HepG2 (cell line): ENCODE measurements around the gene ANKS1A. TPM values are rescaled to one million over a fixed set of nuclear protein-coding genes. Genes with fewer than 3 reads are reported as not detected.

Experiments
- BCLAF1 ChIP-seq: fragments of 450-650 bp; IDR thresholded peaks from 2 replicates; pipeline ENCODE4 v1.6.1; 2017; ENCODE audit warnings: mild to moderate bottlenecking
- CTCF ChIP-seq: sonication (generic); formaldehyde crosslinking; IDR thresholded peaks from 2 replicates; pipeline ENCODE4 v1.5.0; 2020; ENCODE audit warnings: mild to moderate bottlenecking, missing genetic modification reagents, moderate library complexity
- ELF4 ChIP-seq: sonication (generic); formaldehyde crosslinking; IDR thresholded peaks from 2 replicates; pipeline ENCODE4 v1.5.0; 2020; ENCODE audit warnings: missing genetic modification reagents, mild to moderate bottlenecking, moderate library complexity, borderline replicate concordance
- FOXP4 ChIP-seq: sonication (generic); formaldehyde crosslinking; IDR thresholded peaks from 2 replicates; pipeline ENCODE4 v1.4.0; 2020; ENCODE audit warnings: missing genetic modification reagents
- MEF2D ChIP-seq: sonication (generic); formaldehyde crosslinking; IDR thresholded peaks from 2 replicates; pipeline ENCODE4 v1.5.1; 2020; ENCODE audit warnings: mild to moderate bottlenecking, missing genetic modification reagents
- NBN ChIP-seq: fragments of 450-650 bp; conservative IDR thresholded peaks from 2 replicates; pipeline ENCODE4 v1.6.1; 2017
- NCOA5 ChIP-seq: sonication (generic); formaldehyde crosslinking; IDR thresholded peaks from 2 replicates; pipeline ENCODE4 v1.4.0; 2020; ENCODE audit warnings: missing genetic modification reagents
- PRMT3 ChIP-seq: sonication (generic); formaldehyde crosslinking; IDR thresholded peaks from 2 replicates; pipeline ENCODE4 v1.8.1; 2022; ENCODE audit warnings: low read depth, mild to moderate bottlenecking, moderate library complexity, missing genetic modification reagents, borderline replicate concordance
- SMC3 ChIP-seq: IDR thresholded peaks from 2 replicates; pipeline ENCODE4 v1.6.1; 2011; ENCODE audit warnings: low read length, improper control_type of control experiment
- STAT6 ChIP-seq: sonication (generic); formaldehyde crosslinking; IDR thresholded peaks from 2 replicates; pipeline ENCODE4 v1.4.0; 2020; ENCODE audit warnings: missing genetic modification reagents, mild to moderate bottlenecking, borderline replicate concordance
- TARDBP ChIP-seq: sonication (generic); formaldehyde crosslinking; IDR thresholded peaks from 2 replicates; pipeline ENCODE4 v1.8.0; 2022; ENCODE audit warnings: mild to moderate bottlenecking, missing genetic modification reagents
- ZFP36L1 ChIP-seq: sonication (generic); formaldehyde crosslinking; IDR thresholded peaks from 2 replicates; pipeline ENCODE4 v1.8.0; 2022; ENCODE audit warnings: mild to moderate bottlenecking, missing genetic modification reagents, moderate library complexity
- ZNF10 ChIP-seq: sonication (generic); formaldehyde crosslinking; IDR thresholded peaks from 2 replicates; pipeline ENCODE4 v1.4.0; 2020; ENCODE audit warnings: mild to moderate bottlenecking, low read depth, missing genetic modification reagents, borderline replicate concordance
- ZNF234 ChIP-seq: sonication (generic); formaldehyde crosslinking; conservative IDR thresholded peaks from 2 replicates; pipeline ENCODE4 v1.5.1; 2020; ENCODE audit warnings: mild to moderate bottlenecking, missing genetic modification reagents
- ZNF598 ChIP-seq: sonication (generic); formaldehyde crosslinking; IDR thresholded peaks from 2 replicates; pipeline ENCODE4 v1.5.1; 2020; ENCODE audit warnings: mild to moderate bottlenecking, missing genetic modification reagents, borderline replicate concordance
- ZNF7 ChIP-seq: IDR thresholded peaks from 2 replicates; pipeline ENCODE4 v1.6.1; 2016; ENCODE audit warnings: missing biosample characterization, missing genetic modification reagents
- polyA plus RNA-seq, 8 experiments: library from polyadenylated mRNA; depleted of rRNA in 3 of 8; stranded (reverse) in 7 of 8; unstranded in 1 of 8; fragments of >200 nt; fragmentation: Illumina TruSeq in 4 of 8; extraction: Trizol in 4 of 8; gene quantifications; 2 replicates each; pipeline versions ENCODE4 v1.2.1 to v1.2.3, GENCODE V29; 2011 to 2016; ENCODE audit warnings: low read depth in 4 of 8, missing spikeins in 1 of 8, mixed read lengths in 1 of 8; ENCODE audit not compliant: insufficient read depth in 1 of 8
- total RNA-seq, 5 experiments: library from RNA; depleted of rRNA; stranded (reverse); fragments of >200 nt; fragmentation: Illumina TruSeq; extraction: Trizol; gene quantifications; 2 replicates each; pipeline ENCODE4 v1.2.3, GENCODE V29; 2016; ENCODE audit warnings: low read depth in 1 of 5

Gene ANKS1A
- total and polyA plus RNA-seq, 2 of the 13 experiments (the other 11 are each of a cell fraction or from before 2014, with no cell fraction given): 7.2 to 15.1 TPM

GRCh38 chr6:34986845-34987246 lies 97.8 kb downstream of the ANKS1A start (continued):
- TF ChIP-seq ZNF7 (no peak), NBN (no peak), ZNF598 (CRISPR knock-in tag) (no peak), ELF4 (CRISPR knock-in tag) (no peak), ZNF234 (CRISPR knock-in tag) (no peak), NCOA5 (no peak), FOXP4 (CRISPR knock-in tag) (no peak), TARDBP (CRISPR knock-in tag) (peak; percentile 24; the same call in 1 of the 2 replicates), MEF2D (CRISPR knock-in tag) (0 out of 2 replicates have a peak, but pooled peaks have one; percentile 23), SMC3 (peak; percentile 88), STAT6 (CRISPR knock-in tag) (no peak), ZFP36L1 (CRISPR knock-in tag) (no peak), BCLAF1 (no peak), CTCF (peak; percentile 89), ZNF10 (CRISPR knock-in tag) (no peak), PRMT3 (CRISPR knock-in tag) (no peak)
